ENCODE data around the gene RELCH.

- no peak for TF ChIP-seq POLR2A (IDR thresholded peaks at IDR 0.05; ENCODE audit: low read length)
- no peak for TF ChIP-seq GATA1 (IDR thresholded peaks at IDR 0.05; ENCODE audit: low read depth, low read length)
Measured at GRCh38 chr18:62210138-62210537, 23.1 kb downstream of the RELCH start.

Measured in erythroblast (primary cell).